WI38 (cell line): Measurements from ENCODE around the gene DNAJC1.

Source experiments
- H3K4me3 ChIP-seq: 2 replicates; pipeline ENCODE4 v1.5.1; 2011; ENCODE audit warnings: low read depth, mild to moderate bottlenecking, control low read depth, low read length
- CTCF ChIP-seq: IDR thresholded peaks from 2 replicates; pipeline ENCODE4 v1.5.1; 2012; ENCODE audit warnings: low read depth, mild to moderate bottlenecking, control low read depth, low read length

Gene DNAJC1

GRCh38 chr10:21989453-21990154, 13.9 kb downstream of the DNAJC1 start:
- H3K4me3 ChIP-seq = no peak overlapping the region
- TF ChIP-seq CTCF = peak; percentile 48

GRCh38 chr10:21985541-21985940, 18.0 kb downstream of the DNAJC1 start:
- TF ChIP-seq CTCF = no peak
- no peak overlapping the region for H3K4me3 ChIP-seq

- no peak overlapping the region for H3K4me3 ChIP-seq
These were observed 22.4 kb downstream of the DNAJC1 start for GRCh38 chr10:21981118-21981517.

GRCh38 chr10:21980691-21981090, 22.8 kb downstream of the DNAJC1 start:
- no peak overlapping the region for H3K4me3 ChIP-seq
- TF ChIP-seq CTCF = no peak

More at GRCh38 chr10:21981118-21981517, 22.4 kb downstream of the DNAJC1 start:
- no peak for TF ChIP-seq CTCF

GRCh38 chr10:21978191-21978862, 25.2 kb downstream of the DNAJC1 start:
- no peak overlapping the region for H3K4me3 ChIP-seq
- no peak for TF ChIP-seq CTCF

GRCh38 chr10:21976739-21977138, 26.8 kb downstream of the DNAJC1 start:
- no peak for TF ChIP-seq CTCF
- H3K4me3 ChIP-seq = no peak overlapping the region

GRCh38 chr10:21976280-21976679, 27.2 kb downstream of the DNAJC1 start:
- no peak for TF ChIP-seq CTCF
- no peak overlapping the region for H3K4me3 ChIP-seq
